Mesothelial cell of epicardium (in vitro differentiated cells): ENCODE data around the gene RMI2. TPM values are rescaled to one million over a fixed set of nuclear protein-coding genes. Genes with fewer than 3 reads are reported as not detected.

Experiments used
- DNase-seq, 2 experiments: peaks; one replicate each; pipeline ENCODE4 v3.0.0; 2021; ENCODE audit warnings: low spot score in 2 of 2; ENCODE audit not compliant: unreplicated experiment in 2 of 2
- H3K27ac Mint-ChIP-seq: 2 replicates; pipeline ENCODE4 v1.8.0; 2021; ENCODE audit warnings: mixed read lengths
- H3K27me3 Mint-ChIP-seq: 2 replicates; pipeline ENCODE4 v1.8.0; 2021; ENCODE audit warnings: low read depth, mixed read lengths
- H3K36me3 Mint-ChIP-seq: 2 replicates; pipeline ENCODE4 v1.8.0; 2021; ENCODE audit warnings: mixed read lengths
- H3K4me1 Mint-ChIP-seq: 2 replicates; pipeline ENCODE4 v1.8.0; 2021; ENCODE audit warnings: mixed read lengths
- H3K4me3 Mint-ChIP-seq: 2 replicates; pipeline ENCODE4 v1.8.0; 2021; ENCODE audit warnings: mild to moderate bottlenecking, moderate library complexity, mixed read lengths
- H3K9me3 Mint-ChIP-seq: 2 replicates; pipeline ENCODE4 v1.8.0; 2021; ENCODE audit warnings: mixed read lengths
- CTCF ChIP-seq: fragments of 200-600 bp; sonication (generic); IDR thresholded peaks from one replicate; pipeline ENCODE4 v1.5.0; 2021; ENCODE audit warnings: antibody characterized with exemption; ENCODE audit not compliant: unreplicated experiment
- total RNA-seq: library from RNA; stranded (reverse); gene quantifications from 3 replicates; pipeline ENCODE4 v1.2.1, GENCODE V29; 2021

The RMI2 gene
- total RNA-seq, 1 donor from 2014 or later = 22.4 TPM

GRCh38 chr16:11333702-11334101 is 11.6 kb upstream of the RMI2 start:
- peak overlapping the region; percentile 37 for H3K27ac Mint-ChIP-seq
- no peaks in the 10 kb centered on the region for H3K9me3 Mint-ChIP-seq
- TF ChIP-seq CTCF = no peak
- peaks cover 1% of the 10 kb centered on the region for H3K36me3 Mint-ChIP-seq
- peaks cover 8% of the 10 kb centered on the region for H3K4me1 Mint-ChIP-seq
- DNase-seq = no peak
- H3K27me3 Mint-ChIP-seq = no peaks in the 10 kb centered on the region
- no peak overlapping the region for H3K4me3 Mint-ChIP-seq

- no peak for TF ChIP-seq CTCF
- H3K4me1 Mint-ChIP-seq = peaks cover 2% of the 10 kb centered on the region
- H3K9me3 Mint-ChIP-seq = no peaks in the 10 kb centered on the region
- H3K27me3 Mint-ChIP-seq = no peaks in the 10 kb centered on the region
- no peak overlapping the region for H3K27ac Mint-ChIP-seq
- DNase-seq = no peak
- H3K4me3 Mint-ChIP-seq = no peak overlapping the region
- peaks cover 1% of the 10 kb centered on the region for H3K36me3 Mint-ChIP-seq
These were observed 10.3 kb upstream of the RMI2 start for GRCh38 chr16:11334831-11335404.

- Mint-ChIP-seq H3K27ac (no peak overlapping the region), H3K4me1 (peaks cover 6% of the 10 kb centered on the region), H3K36me3 (peaks cover 1% of the 10 kb centered on the region), H3K4me3 (no peak overlapping the region), H3K27me3 (no peaks in the 10 kb centered on the region), H3K9me3 (no peaks in the 10 kb centered on the region)
- no peak for TF ChIP-seq CTCF
- DNase-seq = no peak
These were observed 6.2 kb upstream of the RMI2 start for GRCh38 chr16:11339075-11339474.

- DNase-seq = no peak
- no peak for TF ChIP-seq CTCF
- Mint-ChIP-seq H3K4me1 (peaks cover 10% of the 10 kb centered on the region), H3K9me3 (no peaks in the 10 kb centered on the region), H3K4me3 (no peak overlapping the region), H3K27ac (peak overlapping the region; percentile 30), H3K36me3 (no peaks in the 10 kb centered on the region), H3K27me3 (no peaks in the 10 kb centered on the region)
These were observed 4.5 kb upstream of the RMI2 start for GRCh38 chr16:11340710-11341109.

- no peak for TF ChIP-seq CTCF
- Mint-ChIP-seq H3K9me3 (no peaks in the 10 kb centered on the region), H3K4me1 (peaks cover 14% of the 10 kb centered on the region), H3K27me3 (no peaks in the 10 kb centered on the region), H3K36me3 (no peaks in the 10 kb centered on the region), H3K27ac (no peak overlapping the region), H3K4me3 (no peak overlapping the region)
- DNase-seq = no peak
These were observed 3.9 kb upstream of the RMI2 start for GRCh38 chr16:11341371-11341770.
